Activated naive CD4-positive, alpha-beta T cell treated with anti-CD3 and anti-CD28 coated beads, Interleukin-2, amount 50 U/mL, for 24 hours (primary cell): ENCODE results near the gene LPAR6.
"Not testable (repeated sequence)": the region's sequence is repeated elsewhere in the genome, so short reads cannot be mapped to it uniquely, and the experiment has no call there.

ENCODE experiments used
- H3K27ac Mint-ChIP-seq: one replicate; pipeline ENCODE4 v1.8.0; 2021; ENCODE audit warnings: mild to moderate bottlenecking, mixed read lengths
- H3K27me3 Mint-ChIP-seq: one replicate; pipeline ENCODE4 v1.8.0; 2021; ENCODE audit warnings: mixed read lengths
- H3K36me3 Mint-ChIP-seq: one replicate; pipeline ENCODE4 v1.8.0; 2021; ENCODE audit warnings: mixed read lengths
- H3K4me1 Mint-ChIP-seq: one replicate; pipeline ENCODE4 v1.8.0; 2021; ENCODE audit warnings: mixed read lengths
- H3K4me3 Mint-ChIP-seq: one replicate; pipeline ENCODE4 v1.8.0; 2021; ENCODE audit warnings: mild to moderate bottlenecking, mixed read lengths
- H3K9me3 Mint-ChIP-seq: one replicate; pipeline ENCODE4 v1.8.0; 2021; ENCODE audit warnings: mixed read lengths

Gene LPAR6

DNA sequence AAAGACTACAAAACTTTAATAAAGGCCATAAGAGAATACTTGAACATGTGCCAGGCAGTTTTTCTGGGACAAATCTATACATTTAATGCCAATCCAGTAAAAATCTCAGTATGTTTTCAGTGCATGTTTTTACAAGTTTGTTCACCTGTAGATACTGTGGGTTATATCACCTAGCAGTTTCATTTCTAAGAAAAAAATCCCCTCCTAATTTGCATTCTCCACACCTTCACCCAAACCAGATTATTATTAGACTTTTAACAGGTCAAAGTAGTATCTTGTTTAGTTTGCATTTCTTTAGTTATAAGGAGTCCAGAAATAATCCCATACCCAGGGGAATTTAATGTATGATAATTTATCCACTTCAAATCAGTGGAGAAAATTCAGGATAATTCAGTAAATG is 17.0 kb upstream of the LPAR6 start:
- H3K4me3 Mint-ChIP-seq = no peak overlapping the region
- H3K27ac Mint-ChIP-seq = no peak overlapping the region
- no peaks in the 10 kb centered on the region for H3K9me3 Mint-ChIP-seq
- no peaks in the 10 kb centered on the region for H3K27me3 Mint-ChIP-seq
- peaks cover 43% of the 10 kb centered on the region for H3K4me1 Mint-ChIP-seq
- peaks cover 8% of the 10 kb centered on the region for H3K36me3 Mint-ChIP-seq

DNA sequence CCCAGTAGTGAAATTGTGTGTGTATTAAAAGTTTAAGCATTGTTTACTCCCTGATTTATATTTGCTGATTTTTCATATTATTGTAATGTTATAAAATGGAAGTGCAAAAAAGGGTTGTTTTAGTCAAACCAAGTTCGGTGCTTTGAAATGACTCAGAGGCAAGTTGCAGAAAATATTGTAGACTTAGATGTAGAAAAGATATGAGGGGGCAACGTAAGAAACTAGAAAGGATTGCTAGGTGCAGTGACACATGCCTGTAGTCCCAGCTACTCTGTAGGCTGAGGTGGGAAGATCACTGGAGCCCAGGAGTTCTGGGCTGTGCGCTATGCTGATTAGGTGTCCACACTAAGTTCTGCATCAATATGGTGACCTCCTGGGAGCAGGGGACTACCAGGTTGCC is 16.1 kb upstream of the LPAR6 start:
- Mint-ChIP-seq H3K27ac (no peak overlapping the region), H3K4me1 (peaks cover 43% of the 10 kb centered on the region), H3K4me3 (no peak overlapping the region), H3K27me3 (no peaks in the 10 kb centered on the region), H3K9me3 (no peaks in the 10 kb centered on the region), H3K36me3 (peaks cover 6% of the 10 kb centered on the region)

DNA sequence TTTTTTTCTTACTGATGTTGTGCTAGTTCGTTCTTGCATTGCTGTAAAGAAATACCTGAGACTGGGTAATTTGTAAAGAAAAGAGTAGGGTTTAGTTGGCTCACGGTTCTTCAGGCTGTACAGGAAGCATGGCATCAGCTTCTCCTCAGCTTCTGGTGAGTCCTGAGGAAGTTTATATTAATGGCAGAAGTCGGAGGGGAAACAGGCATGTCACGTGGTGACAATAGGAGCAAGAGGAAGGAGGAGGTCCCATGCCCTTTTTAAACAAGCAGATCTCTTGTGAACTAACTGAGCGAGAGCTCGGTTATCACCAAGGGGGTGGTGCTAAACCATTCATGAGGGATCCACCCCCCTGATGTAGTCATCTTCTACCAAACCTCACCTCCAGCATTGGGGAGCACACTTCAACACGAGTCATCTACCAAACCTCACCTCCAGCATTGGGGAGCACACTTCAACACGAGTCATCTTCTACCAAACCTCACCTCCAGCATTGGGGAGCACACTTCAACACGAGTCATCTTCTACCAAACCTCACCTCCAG is 13.9 kb upstream of the LPAR6 start:
- H3K36me3 Mint-ChIP-seq, H3K27me3 Mint-ChIP-seq, H3K4me3 Mint-ChIP-seq, H3K9me3 Mint-ChIP-seq: not testable (repeated sequence)
- peaks cover 36% of the 10 kb centered on the region for H3K4me1 Mint-ChIP-seq
- H3K27ac Mint-ChIP-seq = peak overlapping the region; percentile 72

DNA sequence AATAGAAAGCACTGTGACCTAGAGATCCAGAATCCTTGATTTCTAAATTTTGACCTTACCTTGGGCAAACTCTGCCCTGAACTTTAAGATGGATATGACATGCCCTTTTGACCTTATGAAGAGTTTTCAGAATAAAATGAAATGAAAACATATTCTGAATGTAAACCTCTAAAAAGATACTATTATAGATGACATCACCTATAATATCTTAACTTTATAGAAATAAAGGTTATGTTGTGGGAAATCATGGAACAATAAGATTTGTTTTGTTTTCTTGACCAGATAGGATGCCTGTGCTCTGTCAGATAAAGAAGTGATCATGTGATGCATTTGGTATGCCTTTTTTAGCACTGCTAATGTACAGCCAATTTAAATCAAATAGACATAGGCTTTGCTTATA is 13.1 kb upstream of the LPAR6 start:
- H3K27me3 Mint-ChIP-seq = no peaks in the 10 kb centered on the region
- peaks cover 9% of the 10 kb centered on the region for H3K36me3 Mint-ChIP-seq
- H3K4me1 Mint-ChIP-seq = peaks cover 28% of the 10 kb centered on the region
- no peak overlapping the region for H3K27ac Mint-ChIP-seq
- no peak overlapping the region for H3K4me3 Mint-ChIP-seq
- H3K9me3 Mint-ChIP-seq = no peaks in the 10 kb centered on the region

GRCh38 chr13:48424212-48424611 is 11.3 kb upstream of the LPAR6 start:
- Mint-ChIP-seq H3K9me3 (peaks cover 6% of the 10 kb centered on the region), H3K27ac (no peak overlapping the region), H3K27me3 (no peaks in the 10 kb centered on the region), H3K4me1 (peaks cover 16% of the 10 kb centered on the region), H3K4me3 (no peak overlapping the region), H3K36me3 (peaks cover 8% of the 10 kb centered on the region)

GRCh38 chr13:48422003-48422402 is 9.1 kb upstream of the LPAR6 start:
- not testable (repeated sequence) for H3K27ac Mint-ChIP-seq, H3K27me3 Mint-ChIP-seq, H3K9me3 Mint-ChIP-seq, H3K4me3 Mint-ChIP-seq
- Mint-ChIP-seq H3K4me1 (peaks cover 11% of the 10 kb centered on the region), H3K36me3 (peaks cover 13% of the 10 kb centered on the region)

DNA sequence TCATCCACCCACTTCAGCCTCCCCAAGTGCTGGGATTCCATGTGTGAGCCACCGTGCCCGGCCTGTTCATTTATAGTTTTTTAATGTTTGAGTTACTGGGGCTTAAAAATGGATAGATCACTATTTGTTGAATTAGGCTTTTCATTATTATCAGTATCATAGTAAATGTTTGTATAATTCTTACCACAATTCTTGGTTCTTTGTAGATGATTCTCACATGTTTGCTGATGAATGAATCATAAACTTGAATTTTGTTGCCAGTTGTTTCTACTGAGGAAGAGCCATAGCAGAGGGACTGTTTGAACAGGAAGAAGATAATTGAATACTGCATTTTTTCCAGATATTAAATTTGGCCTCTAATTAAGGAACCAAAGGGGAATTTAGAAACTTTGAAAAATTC is 2.6 kb upstream of the LPAR6 start:
- peaks cover 31% of the 10 kb centered on the region for H3K4me1 Mint-ChIP-seq
- peaks cover 13% of the 10 kb centered on the region for H3K36me3 Mint-ChIP-seq
- H3K27me3 Mint-ChIP-seq = no peaks in the 10 kb centered on the region
- H3K9me3 Mint-ChIP-seq = peaks cover 9% of the 10 kb centered on the region
- H3K4me3 Mint-ChIP-seq = no peak overlapping the region
- H3K27ac Mint-ChIP-seq = peak overlapping the region; percentile 76

DNA sequence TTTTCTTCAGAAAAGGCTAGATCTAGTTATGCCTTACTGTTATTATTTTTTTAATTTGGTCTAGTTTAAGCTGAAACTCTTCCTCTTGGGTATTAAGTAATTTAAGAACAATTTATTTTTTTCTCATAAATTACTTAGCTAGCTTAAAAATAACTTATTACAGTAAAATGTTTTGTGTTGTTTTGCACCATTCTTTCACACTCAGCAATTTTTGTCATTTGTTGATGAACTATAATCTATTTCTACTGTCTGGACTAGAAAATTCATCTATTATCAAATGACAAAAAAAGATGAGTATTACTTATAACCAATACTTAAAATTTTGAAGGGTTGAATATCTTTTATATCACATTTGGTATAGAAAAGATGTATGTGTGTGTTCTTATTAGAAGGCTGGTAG is 1.6 kb upstream of the LPAR6 start:
- no peaks in the 10 kb centered on the region for H3K27me3 Mint-ChIP-seq
- peaks cover 6% of the 10 kb centered on the region for H3K9me3 Mint-ChIP-seq
- H3K4me3 Mint-ChIP-seq = no peak overlapping the region
- H3K36me3 Mint-ChIP-seq = peaks cover 13% of the 10 kb centered on the region
- no peak overlapping the region for H3K27ac Mint-ChIP-seq
- peaks cover 41% of the 10 kb centered on the region for H3K4me1 Mint-ChIP-seq

DNA sequence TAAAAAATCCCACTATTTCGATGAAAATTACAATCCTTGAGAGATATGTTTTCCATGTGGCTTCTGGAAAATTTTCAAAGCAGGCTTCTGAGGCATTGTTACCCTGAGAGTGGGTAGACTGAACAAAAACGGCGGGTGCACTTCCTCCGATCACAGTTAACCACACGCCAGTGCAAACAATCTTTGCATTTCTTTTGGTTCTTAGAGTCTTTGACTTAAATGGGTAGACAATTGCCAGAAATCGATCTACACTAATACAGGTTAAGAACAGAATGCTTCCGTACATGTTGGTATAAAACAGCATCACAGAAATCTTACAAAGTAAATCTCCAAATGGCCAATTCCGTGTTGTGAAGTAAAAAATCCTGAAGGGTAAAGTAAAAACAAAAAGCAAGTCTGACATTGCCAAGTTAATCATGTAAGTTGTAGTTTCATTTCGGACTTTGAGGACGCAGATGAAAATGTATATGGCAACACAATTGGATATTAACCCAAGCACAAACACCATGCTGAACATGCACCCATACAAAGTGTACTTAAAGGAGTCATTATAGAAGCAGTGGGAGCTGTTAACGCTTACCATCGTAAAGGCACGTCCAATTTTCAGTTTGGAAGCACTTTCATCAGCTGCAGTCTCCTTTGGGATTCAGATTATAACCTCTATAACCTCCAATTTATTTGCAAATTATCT is 927 bp downstream of the LPAR6 start:
- peak overlapping the region; percentile 96 for H3K4me3 Mint-ChIP-seq
- peaks cover 61% of the 10 kb centered on the region for H3K4me1 Mint-ChIP-seq
- H3K9me3 Mint-ChIP-seq = no peaks in the 10 kb centered on the region
- H3K36me3 Mint-ChIP-seq = peaks cover 5% of the 10 kb centered on the region
- no peaks in the 10 kb centered on the region for H3K27me3 Mint-ChIP-seq
- H3K27ac Mint-ChIP-seq = peak overlapping the region; percentile 97

GRCh38 chr13:48411147-48411794 is 1.6 kb downstream of the LPAR6 start:
- Mint-ChIP-seq H3K4me1 (peaks cover 68% of the 10 kb centered on the region), H3K36me3 (peaks cover 5% of the 10 kb centered on the region), H3K27ac (peak overlapping the region; percentile 97), H3K4me3 (peak overlapping the region; percentile 96), H3K9me3 (no peaks in the 10 kb centered on the region), H3K27me3 (no peaks in the 10 kb centered on the region)

DNA sequence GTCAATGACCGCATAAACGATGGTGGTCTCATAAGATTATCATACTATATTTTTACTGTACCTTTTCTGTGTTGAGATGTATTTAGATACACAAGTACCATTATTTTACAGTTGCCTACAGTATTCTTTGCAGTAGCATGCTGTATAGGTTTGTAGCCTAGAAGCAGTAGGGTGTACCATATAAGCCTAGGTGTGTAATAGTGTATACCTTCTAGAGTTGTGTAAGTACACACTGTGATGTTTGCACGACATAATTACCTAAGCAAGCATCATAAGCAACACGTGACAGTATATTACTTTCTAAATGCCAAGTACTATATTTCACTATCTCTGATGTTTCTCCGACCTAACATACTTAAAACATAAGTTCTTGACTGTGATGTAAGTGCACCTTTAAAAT is 2.7 kb downstream of the LPAR6 start:
- Mint-ChIP-seq H3K27ac (peak overlapping the region; percentile 81), H3K4me1 (peaks cover 70% of the 10 kb centered on the region), H3K27me3 (no peaks in the 10 kb centered on the region), H3K4me3 (peak overlapping the region; percentile 82), H3K36me3 (no peaks in the 10 kb centered on the region), H3K9me3 (no peaks in the 10 kb centered on the region)

DNA sequence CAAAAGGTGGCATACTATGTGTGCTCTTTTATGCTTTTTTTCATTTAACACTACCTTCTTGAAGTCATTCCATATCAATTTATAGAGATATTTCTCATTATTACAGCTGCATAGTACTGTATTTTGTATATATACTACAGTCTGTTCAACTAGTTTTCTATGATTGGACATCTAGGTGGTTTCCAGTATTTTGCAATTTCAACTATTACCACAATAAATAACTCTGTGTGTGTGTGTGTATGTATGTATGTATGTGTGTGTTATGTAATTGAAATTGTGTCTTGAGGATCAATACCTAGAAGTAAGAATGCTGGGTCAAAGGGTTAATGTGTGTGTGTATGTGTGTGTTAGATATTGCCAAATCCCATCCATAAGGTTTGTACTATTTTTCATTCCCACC is 7.0 kb downstream of the LPAR6 start:
- peaks cover 90% of the 10 kb centered on the region for H3K4me1 Mint-ChIP-seq
- no peaks in the 10 kb centered on the region for H3K36me3 Mint-ChIP-seq
- no peaks in the 10 kb centered on the region for H3K9me3 Mint-ChIP-seq
- no peak overlapping the region for H3K4me3 Mint-ChIP-seq
- H3K27me3 Mint-ChIP-seq = no peaks in the 10 kb centered on the region
- H3K27ac Mint-ChIP-seq = peak overlapping the region; percentile 38

GRCh38 chr13:48404952-48405351 is 8.0 kb downstream of the LPAR6 start:
- Mint-ChIP-seq H3K27ac (peak overlapping the region; percentile 30), H3K4me3 (no peak overlapping the region)

DNA sequence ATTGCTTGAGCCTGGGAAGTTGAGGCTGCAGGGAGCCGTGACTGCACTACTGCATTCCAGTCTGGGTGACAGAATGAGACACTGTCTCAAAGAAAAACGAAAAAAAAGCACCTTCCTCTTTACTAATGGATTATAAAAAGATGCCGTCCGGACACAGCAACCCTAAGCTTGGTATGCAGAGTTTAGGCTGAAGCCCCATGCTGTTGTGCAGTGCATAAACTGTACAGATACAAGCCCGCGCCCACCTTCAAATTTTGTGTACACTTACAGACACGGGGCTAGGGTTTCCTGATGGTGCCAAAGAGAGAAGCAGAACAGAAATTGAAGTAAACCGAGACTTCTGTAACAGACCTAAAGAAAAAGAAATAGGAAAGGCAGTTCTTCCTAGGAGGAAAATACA is 9.0 kb downstream of the LPAR6 start:
- Mint-ChIP-seq H3K27ac (peak overlapping the region; percentile 85), H3K4me3 (peak overlapping the region; percentile 26), H3K27me3 (no peaks in the 10 kb centered on the region), H3K4me1 (peaks cover 91% of the 10 kb centered on the region), H3K9me3 (no peaks in the 10 kb centered on the region), H3K36me3 (no peaks in the 10 kb centered on the region)

More at GRCh38 chr13:48404952-48405351, 8.0 kb downstream of the LPAR6 start:
- Mint-ChIP-seq H3K36me3 (no peaks in the 10 kb centered on the region), H3K27me3 (no peaks in the 10 kb centered on the region), H3K4me1 (peaks cover 92% of the 10 kb centered on the region), H3K9me3 (no peaks in the 10 kb centered on the region)

DNA sequence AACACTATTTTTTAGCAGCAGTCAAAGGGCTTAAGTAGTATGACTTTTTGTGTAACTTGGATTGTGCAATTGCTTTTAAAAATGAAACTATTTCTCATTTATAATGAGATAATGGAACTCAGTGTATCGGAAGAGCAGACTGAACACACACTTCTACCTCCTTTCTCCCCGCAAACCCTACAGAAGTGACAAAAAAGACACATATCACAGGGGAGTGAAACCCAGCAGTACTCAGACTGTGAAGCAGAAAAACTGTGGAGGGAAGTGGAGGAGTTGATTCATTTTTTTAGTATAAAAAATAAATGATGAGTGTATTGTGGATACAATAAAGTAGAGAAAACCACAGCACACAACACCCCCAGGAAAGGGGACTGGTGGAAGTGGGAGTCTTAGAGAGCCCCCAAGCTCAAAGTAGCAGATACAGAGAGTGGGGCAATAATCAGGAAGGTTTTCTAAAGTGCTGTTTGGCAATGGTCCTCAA is 9.7 kb downstream of the LPAR6 start:
- Mint-ChIP-seq H3K9me3 (no peaks in the 10 kb centered on the region), H3K27ac (peak overlapping the region; percentile 88), H3K4me3 (peak overlapping the region; percentile 67), H3K4me1 (peaks cover 91% of the 10 kb centered on the region), H3K27me3 (no peaks in the 10 kb centered on the region), H3K36me3 (no peaks in the 10 kb centered on the region)

GRCh38 chr13:48402325-48402932 is 10.5 kb downstream of the LPAR6 start:
- H3K9me3 Mint-ChIP-seq = no peaks in the 10 kb centered on the region
- no peaks in the 10 kb centered on the region for H3K36me3 Mint-ChIP-seq
- H3K27ac Mint-ChIP-seq = peak overlapping the region; percentile 81
- peak overlapping the region; percentile 61 for H3K4me3 Mint-ChIP-seq
- H3K27me3 Mint-ChIP-seq = no peaks in the 10 kb centered on the region
- H3K4me1 Mint-ChIP-seq = peaks cover 88% of the 10 kb centered on the region
